CD8-positive, alpha-beta memory T cell (primary cell): ENCODE data around the gene LRP1B. TPM values are rescaled to one million over a fixed set of nuclear protein-coding genes. Genes with fewer than 3 reads are reported as not detected.

Source experiments
- CTCF ChIA-PET: fragments of 350-600 bp; sonication (Branson Sonifier 250); formaldehyde crosslinking; loops from one replicate; lab custom pipeline; 2021; ENCODE audit warnings: antibody characterized with exemption; lab: Charles Lee
- POLR2A ChIA-PET: fragments of 350-600 bp; sonication (Branson Sonifier 250); formaldehyde crosslinking; loops from one replicate; lab custom pipeline; 2021; ENCODE audit warnings: antibody characterized with exemption; lab: Charles Lee
- DNase-seq, 5 donors: peaks; one replicate each; pipeline versions ENCODE4 v3.0.0 to v3.0.0-alpha.2; 2020 to 2022; ENCODE audit warnings: mixed read lengths in 1 of 5
- H3K27ac ChIP-seq: one replicate; pipeline ENCODE4 v1.7.0; 2013; ENCODE audit warnings: low read depth, mild to moderate bottlenecking, low read length, moderate library complexity
- H3K27me3 ChIP-seq: 2 replicates; pipeline ENCODE4 v1.7.0; 2013; ENCODE audit warnings: low read length, mild to moderate bottlenecking; ENCODE audit not compliant: insufficient read depth, poor library complexity, severe bottlenecking
- H3K36me3 ChIP-seq: 2 replicates; pipeline ENCODE4 v1.7.0; 2013; ENCODE audit warnings: mild to moderate bottlenecking, low read length, moderate library complexity; ENCODE audit not compliant: insufficient read depth
- H3K4me1 ChIP-seq: 2 replicates; pipeline ENCODE4 v1.7.0; 2013; ENCODE audit warnings: mild to moderate bottlenecking, low read length, moderate library complexity; ENCODE audit not compliant: insufficient read depth
- H3K4me3 ChIP-seq: 2 replicates; pipeline ENCODE4 v1.7.0; 2013; ENCODE audit warnings: mild to moderate bottlenecking, low read length
- H3K9me3 ChIP-seq: 2 replicates; pipeline ENCODE4 v1.7.0; 2013; ENCODE audit warnings: mild to moderate bottlenecking, low read length
- H3K27ac Mint-ChIP-seq, 8 donors: one replicate each; pipeline ENCODE4 v1.8.0; 2020 to 2021; ENCODE audit warnings: mixed read lengths in 8 of 8, mild to moderate bottlenecking in 6 of 8, inconsistent platforms in 3 of 8, moderate library complexity in 3 of 8
- H3K27me3 Mint-ChIP-seq, 2 donors: one replicate each; pipeline ENCODE4 v1.8.0; 2020 to 2021; ENCODE audit warnings: mixed read lengths in 2 of 2, mild to moderate bottlenecking in 1 of 2, moderate library complexity in 1 of 2
- H3K36me3 Mint-ChIP-seq, 3 donors: one replicate each; pipeline ENCODE4 v1.8.0; 2020 to 2021; ENCODE audit warnings: mixed read lengths in 3 of 3, inconsistent platforms in 1 of 3, mild to moderate bottlenecking in 1 of 3
- H3K4me1 Mint-ChIP-seq, 3 donors: one replicate each; pipeline ENCODE4 v1.8.0; 2020 to 2021; ENCODE audit warnings: mixed read lengths in 3 of 3, inconsistent platforms in 1 of 3, mild to moderate bottlenecking in 1 of 3
- H3K4me3 Mint-ChIP-seq, 7 donors: one replicate each; pipeline ENCODE4 v1.8.0; 2020 to 2021; ENCODE audit warnings: mixed read lengths in 7 of 7, mild to moderate bottlenecking in 6 of 7, moderate library complexity in 4 of 7, inconsistent platforms in 2 of 7
- H3K9me3 Mint-ChIP-seq, 5 donors: one replicate each; pipeline ENCODE4 v1.8.0; 2020 to 2022; ENCODE audit warnings: mixed read lengths in 5 of 5, mild to moderate bottlenecking in 3 of 5, moderate library complexity in 2 of 5, inconsistent platforms in 1 of 5
- polyA plus RNA-seq: library from polyadenylated mRNA; unstranded; fragments of 300-500 nt; fragmentation: Illumina TruSeq; gene quantifications from one replicate; pipeline ENCODE4 v1.2.3, GENCODE V29; 2021
- total RNA-seq, 2 experiments: library from RNA; stranded (reverse); gene quantifications; one replicate each; pipeline ENCODE4 v1.2.3, GENCODE V29; 2021

LRP1B gene
- total and polyA plus RNA-seq, 3 experiments from 2014 or later, result not detected

DNA sequence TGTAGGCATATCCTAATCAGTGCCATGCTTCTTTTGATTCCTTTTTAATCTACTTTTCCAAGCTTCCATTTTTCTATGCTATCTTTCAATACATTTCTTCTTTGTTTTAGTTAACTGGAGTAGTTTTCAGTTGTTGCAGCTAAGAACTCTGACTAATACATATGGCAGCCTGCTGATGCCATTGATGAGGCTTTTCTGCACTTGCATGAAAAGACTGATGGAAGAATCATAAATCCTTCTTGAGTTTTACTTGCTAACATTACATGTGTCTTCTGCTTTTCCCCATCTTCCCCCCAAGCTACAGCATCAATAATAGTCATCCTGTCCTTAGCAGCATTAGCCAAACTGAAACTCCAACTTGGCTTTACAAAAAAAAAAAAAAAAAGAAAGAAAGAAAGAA lies 203.3 kb downstream of the LRP1B start:
- H3K36me3 ChIP-seq, result no peaks in the 10 kb centered on the region
- no peaks in the 10 kb centered on the region for H3K27me3 ChIP-seq
- no peak for DNase-seq
- Mint-ChIP-seq H3K4me1 (no peaks in the 10 kb centered on the region), H3K27ac (no peak overlapping the region), H3K27me3 (no peaks in the 10 kb centered on the region), H3K4me3 (no peak overlapping the region), H3K9me3 (peaks cover 0 to 34% (median 7%) of the 10 kb centered on the region in 5 donors), H3K36me3 (peaks cover 0 to 1% (median 0%) of the 10 kb centered on the region in 3 donors)
- POLR2A ChIA-PET, result no interaction called here
- no peaks in the 10 kb centered on the region for H3K9me3 ChIP-seq
- H3K4me1 ChIP-seq, result no peaks in the 10 kb centered on the region
- CTCF ChIA-PET, result no interaction called here
- no peak overlapping the region for H3K27ac ChIP-seq
- H3K4me3 ChIP-seq, result no peak overlapping the region

DNA sequence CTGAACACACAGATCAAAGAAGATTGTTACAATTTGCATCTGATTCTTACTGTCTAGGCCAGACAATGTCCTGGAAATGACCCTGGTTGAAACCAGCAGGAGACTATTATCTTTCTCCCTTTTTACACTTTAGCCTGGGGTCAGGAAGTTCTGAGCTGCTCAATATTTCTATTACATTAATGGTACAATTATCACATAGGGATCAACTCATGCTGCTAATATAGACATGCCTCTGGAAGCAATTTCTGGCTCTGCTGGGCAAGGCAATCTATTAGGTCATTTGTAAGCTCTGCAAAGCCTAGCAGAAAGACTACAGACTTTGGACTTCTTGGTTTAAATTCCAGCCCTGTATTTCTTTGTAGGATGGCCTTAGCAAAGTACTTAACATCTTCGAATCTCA lies 205.3 kb downstream of the LRP1B start:
- Mint-ChIP-seq H3K9me3 (peaks cover 0 to 26% (median 6%) of the 10 kb centered on the region in 5 donors), H3K4me1 (no peaks in the 10 kb centered on the region), H3K27ac (no peak overlapping the region), H3K36me3 (no peaks in the 10 kb centered on the region), H3K4me3 (no peak overlapping the region), H3K27me3 (no peaks in the 10 kb centered on the region)
- H3K4me1 ChIP-seq, result no peaks in the 10 kb centered on the region
- POLR2A ChIA-PET, result no interaction called here
- H3K27ac ChIP-seq, result no peak overlapping the region
- DNase-seq, result no peak
- H3K36me3 ChIP-seq, result no peaks in the 10 kb centered on the region
- no peak overlapping the region for H3K4me3 ChIP-seq
- CTCF ChIA-PET, result no interaction called here
- no peaks in the 10 kb centered on the region for H3K27me3 ChIP-seq
- no peaks in the 10 kb centered on the region for H3K9me3 ChIP-seq

DNA sequence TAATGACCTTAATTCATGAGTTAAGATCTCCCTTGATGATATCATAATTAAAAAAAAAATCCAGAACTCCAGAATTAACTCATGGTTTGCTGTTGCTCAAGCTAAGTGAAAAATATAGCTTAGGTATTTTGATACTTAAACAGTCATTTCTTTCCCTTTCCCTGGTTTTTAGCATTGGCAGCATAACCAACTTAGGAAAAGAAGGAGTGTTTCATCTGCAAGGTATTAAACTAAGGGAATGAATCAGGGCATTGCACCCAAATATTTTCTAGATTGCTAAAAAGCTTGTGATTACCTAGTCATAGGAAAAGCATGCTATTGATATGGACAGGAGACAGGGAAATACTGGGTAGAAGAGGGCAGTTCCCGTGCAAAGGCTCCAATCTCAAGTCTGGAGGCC lies 207.2 kb downstream of the LRP1B start:
- no peak overlapping the region for H3K4me3 Mint-ChIP-seq
- ChIA-PET CTCF (no interaction called here), POLR2A (no interaction called here)
- no peaks in the 10 kb centered on the region for H3K27me3 Mint-ChIP-seq
- no peaks in the 10 kb centered on the region for H3K4me1 ChIP-seq
- no peak for DNase-seq
- no peaks in the 10 kb centered on the region for H3K27me3 ChIP-seq
- H3K36me3 Mint-ChIP-seq, result no peaks in the 10 kb centered on the region
- H3K9me3 ChIP-seq, result no peaks in the 10 kb centered on the region
- no peaks in the 10 kb centered on the region for H3K36me3 ChIP-seq
- H3K27ac ChIP-seq, result no peak overlapping the region
- no peaks in the 10 kb centered on the region for H3K4me1 Mint-ChIP-seq
- H3K9me3 Mint-ChIP-seq, result peaks cover 0 to 24% (median 5%) of the 10 kb centered on the region in 5 donors
- no peak overlapping the region for H3K27ac Mint-ChIP-seq
- H3K4me3 ChIP-seq, result no peak overlapping the region

DNA sequence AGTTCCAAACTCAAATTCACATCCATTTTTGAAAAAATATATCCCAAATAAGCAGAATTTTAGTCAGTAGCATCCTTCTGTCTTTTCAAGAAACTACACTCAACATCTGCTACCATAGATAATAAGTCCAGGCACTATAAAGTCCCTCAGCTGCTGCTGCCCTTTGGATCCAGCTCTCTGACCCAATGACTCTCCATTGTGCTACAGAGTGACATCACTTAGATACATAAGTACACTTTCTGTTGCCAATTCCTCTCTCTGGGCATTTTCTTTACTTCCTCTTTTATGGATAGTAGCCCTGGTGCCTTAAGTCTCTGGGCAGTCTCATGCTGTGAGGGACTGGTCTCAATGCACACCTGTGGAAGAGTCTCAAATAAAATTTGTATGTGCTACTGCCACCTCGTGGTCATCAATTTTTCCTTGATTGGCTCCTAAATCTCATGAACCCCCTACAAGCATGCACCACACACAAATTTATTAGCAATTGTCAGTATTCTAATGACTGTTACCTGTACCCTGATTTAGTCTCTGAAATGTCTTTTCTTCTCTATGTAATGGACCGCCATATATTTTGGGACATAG lies 219.2 kb downstream of the LRP1B start:
- Histone ChIP-seq H3K4me1 (no peaks in the 10 kb centered on the region), H3K36me3 (no peaks in the 10 kb centered on the region), H3K4me3 (no peak overlapping the region), H3K9me3 (no peaks in the 10 kb centered on the region), H3K27me3 (no peaks in the 10 kb centered on the region), H3K27ac (no peak overlapping the region)
- H3K4me1 Mint-ChIP-seq, result no peaks in the 10 kb centered on the region
- POLR2A ChIA-PET, result no interaction called here
- H3K27ac Mint-ChIP-seq, result no peak overlapping the region
- CTCF ChIA-PET, result no interaction called here
- H3K9me3 Mint-ChIP-seq, result peaks cover 8 to 33% (median 13%) of the 10 kb centered on the region in 5 donors
- H3K36me3 Mint-ChIP-seq, result no peaks in the 10 kb centered on the region
- H3K4me3 Mint-ChIP-seq, result no peak overlapping the region
- DNase-seq, result no peak
- H3K27me3 Mint-ChIP-seq, result no peaks in the 10 kb centered on the region

DNA sequence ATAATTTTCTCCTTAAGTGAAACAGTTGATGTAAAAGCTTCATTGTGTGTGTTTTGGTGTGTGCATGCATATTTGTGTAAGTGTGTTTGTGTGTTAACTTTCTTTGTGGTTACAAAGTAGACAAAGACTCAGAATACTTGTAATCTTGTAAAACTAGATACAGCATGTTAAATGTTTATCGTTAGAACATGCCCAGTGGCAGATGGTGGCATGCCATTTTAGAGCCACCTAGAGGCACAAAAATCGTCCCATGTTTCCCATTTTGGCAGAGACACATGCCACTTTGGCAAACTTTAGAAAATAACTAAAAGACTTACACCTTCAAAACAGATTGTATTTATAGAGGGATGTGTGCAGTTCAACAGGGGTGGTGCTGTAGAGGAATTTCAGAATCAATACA lies 224.1 kb downstream of the LRP1B start:
- H3K4me3 ChIP-seq, result no peak overlapping the region
- H3K27me3 ChIP-seq, result no peaks in the 10 kb centered on the region
- no peaks in the 10 kb centered on the region for H3K4me1 ChIP-seq
- H3K9me3 Mint-ChIP-seq, result peaks cover 0 to 11% (median 5%) of the 10 kb centered on the region in 5 donors
- H3K27ac Mint-ChIP-seq, result no peak overlapping the region
- no peak overlapping the region for H3K4me3 Mint-ChIP-seq
- H3K9me3 ChIP-seq, result no peaks in the 10 kb centered on the region
- no peaks in the 10 kb centered on the region for H3K4me1 Mint-ChIP-seq
- POLR2A ChIA-PET, result no interaction called here
- no peaks in the 10 kb centered on the region for H3K36me3 ChIP-seq
- H3K36me3 Mint-ChIP-seq, result no peaks in the 10 kb centered on the region
- no peaks in the 10 kb centered on the region for H3K27me3 Mint-ChIP-seq
- CTCF ChIA-PET, result no interaction called here
- DNase-seq, result no peak
- no peak overlapping the region for H3K27ac ChIP-seq

DNA sequence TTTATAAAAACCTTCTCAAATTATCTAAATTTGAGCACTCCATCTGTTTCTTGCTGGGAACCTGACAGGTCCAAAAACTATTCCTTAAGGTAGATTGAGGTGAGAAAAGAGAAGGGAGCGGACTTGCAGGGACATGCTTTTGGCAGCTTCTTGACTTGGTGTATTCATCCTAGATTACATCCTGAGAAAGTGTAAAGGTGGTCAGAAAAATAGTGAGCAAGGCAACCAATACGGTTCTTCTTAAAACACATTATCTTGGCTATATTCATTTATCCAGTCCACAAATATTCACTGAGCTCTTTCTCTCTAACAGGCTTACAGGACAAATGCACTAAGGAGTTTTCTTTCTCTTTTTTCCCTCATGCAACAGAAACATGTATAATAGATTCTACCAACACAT lies 230.0 kb downstream of the LRP1B start:
- Histone ChIP-seq H3K4me1 (no peaks in the 10 kb centered on the region), H3K27me3 (no peaks in the 10 kb centered on the region), H3K4me3 (no peak overlapping the region), H3K36me3 (no peaks in the 10 kb centered on the region), H3K9me3 (no peaks in the 10 kb centered on the region), H3K27ac (no peak overlapping the region)
- Mint-ChIP-seq H3K36me3 (no peaks in the 10 kb centered on the region), H3K4me1 (no peaks in the 10 kb centered on the region), H3K27ac (no peak overlapping the region), H3K27me3 (no peaks in the 10 kb centered on the region), H3K4me3 (no peak overlapping the region), H3K9me3 (peaks cover 0 to 20% (median 7%) of the 10 kb centered on the region in 5 donors)
- ChIA-PET CTCF (no interaction called here), POLR2A (no interaction called here)
- no peak for DNase-seq

DNA sequence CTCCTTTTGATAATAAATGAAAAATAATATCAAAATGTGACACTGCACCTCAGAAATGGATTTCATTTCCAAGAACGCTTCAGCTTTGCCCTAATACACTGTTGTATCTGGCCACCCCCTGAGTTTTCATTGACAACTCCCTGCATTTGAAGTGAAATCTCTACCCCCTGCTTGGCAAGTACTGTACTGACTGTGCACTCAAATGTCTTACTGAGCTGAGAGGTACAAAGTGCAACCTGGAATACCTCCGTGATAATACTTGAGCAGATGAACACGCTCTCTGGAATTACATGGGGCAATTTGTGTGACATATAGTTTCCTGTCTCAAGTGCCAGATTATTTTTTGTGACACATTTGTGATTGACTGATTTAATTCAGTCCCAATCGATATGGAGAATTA lies 231.1 kb downstream of the LRP1B start:
- DNase-seq, result no peak
- no peaks in the 10 kb centered on the region for H3K36me3 Mint-ChIP-seq
- Histone ChIP-seq H3K27me3 (no peaks in the 10 kb centered on the region), H3K9me3 (no peaks in the 10 kb centered on the region), H3K27ac (no peak overlapping the region), H3K36me3 (no peaks in the 10 kb centered on the region), H3K4me1 (no peaks in the 10 kb centered on the region), H3K4me3 (no peak overlapping the region)
- ChIA-PET CTCF (no interaction called here), POLR2A (no interaction called here)
- H3K4me3 Mint-ChIP-seq, result no peak overlapping the region
- peaks cover 0 to 20% (median 7%) of the 10 kb centered on the region in 5 donors for H3K9me3 Mint-ChIP-seq
- H3K4me1 Mint-ChIP-seq, result no peaks in the 10 kb centered on the region
- no peaks in the 10 kb centered on the region for H3K27me3 Mint-ChIP-seq
- H3K27ac Mint-ChIP-seq, result no peak overlapping the region

DNA sequence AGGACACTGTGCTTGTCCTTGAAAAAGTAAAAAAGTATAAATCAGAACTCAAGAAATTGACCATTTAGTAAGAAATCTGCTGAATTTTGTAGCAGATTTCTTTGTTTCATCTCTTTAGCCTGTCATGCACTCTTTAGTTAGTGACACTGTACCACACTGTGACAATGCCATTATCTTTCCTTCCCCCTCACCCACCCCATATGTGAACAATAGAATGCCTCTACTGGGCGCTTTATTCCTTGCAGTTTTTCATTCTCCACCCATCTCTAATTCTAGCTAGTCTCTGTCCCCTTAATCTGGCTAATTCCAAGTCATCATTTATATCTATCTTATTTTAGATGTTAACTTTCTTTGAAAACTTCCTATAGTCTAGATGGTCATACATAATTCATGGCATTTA lies 241.0 kb downstream of the LRP1B start:
- ChIA-PET POLR2A (no interaction called here), CTCF (no interaction called here)
- peaks cover 1 to 26% (median 7%) of the 10 kb centered on the region in 5 donors for H3K9me3 Mint-ChIP-seq
- Histone ChIP-seq H3K27me3 (no peaks in the 10 kb centered on the region), H3K9me3 (peaks cover 5% of the 10 kb centered on the region), H3K4me3 (no peak overlapping the region), H3K36me3 (no peaks in the 10 kb centered on the region), H3K4me1 (no peaks in the 10 kb centered on the region), H3K27ac (no peak overlapping the region)
- H3K27ac Mint-ChIP-seq, result no peak overlapping the region
- no peaks in the 10 kb centered on the region for H3K27me3 Mint-ChIP-seq
- H3K36me3 Mint-ChIP-seq, result no peaks in the 10 kb centered on the region
- no peak for DNase-seq
- H3K4me3 Mint-ChIP-seq, result no peak overlapping the region
- H3K4me1 Mint-ChIP-seq, result no peaks in the 10 kb centered on the region
